ENCODE data around the gene INSR.

INSR gene

DNA sequence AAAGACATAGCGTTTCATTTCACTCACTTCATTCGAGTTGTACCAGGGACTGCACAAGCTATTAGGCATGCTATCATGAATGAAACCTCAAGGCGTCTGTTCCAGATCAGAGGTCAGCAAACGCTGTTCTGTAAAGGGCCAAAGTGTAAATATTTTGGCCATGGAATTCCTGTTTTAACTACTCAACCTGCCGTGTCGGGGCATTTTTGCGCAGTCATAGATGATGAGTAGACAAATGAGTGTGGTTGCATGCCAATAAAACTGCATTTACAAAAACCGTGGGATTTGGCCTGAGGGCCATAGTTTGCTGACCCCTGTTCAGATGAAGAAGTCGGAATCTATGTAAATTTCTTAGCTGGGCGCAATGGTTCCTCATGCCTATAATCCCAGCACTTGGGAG, 6.5 kb downstream of the INSR start:
- TF ChIP-seq, protein P1, sequence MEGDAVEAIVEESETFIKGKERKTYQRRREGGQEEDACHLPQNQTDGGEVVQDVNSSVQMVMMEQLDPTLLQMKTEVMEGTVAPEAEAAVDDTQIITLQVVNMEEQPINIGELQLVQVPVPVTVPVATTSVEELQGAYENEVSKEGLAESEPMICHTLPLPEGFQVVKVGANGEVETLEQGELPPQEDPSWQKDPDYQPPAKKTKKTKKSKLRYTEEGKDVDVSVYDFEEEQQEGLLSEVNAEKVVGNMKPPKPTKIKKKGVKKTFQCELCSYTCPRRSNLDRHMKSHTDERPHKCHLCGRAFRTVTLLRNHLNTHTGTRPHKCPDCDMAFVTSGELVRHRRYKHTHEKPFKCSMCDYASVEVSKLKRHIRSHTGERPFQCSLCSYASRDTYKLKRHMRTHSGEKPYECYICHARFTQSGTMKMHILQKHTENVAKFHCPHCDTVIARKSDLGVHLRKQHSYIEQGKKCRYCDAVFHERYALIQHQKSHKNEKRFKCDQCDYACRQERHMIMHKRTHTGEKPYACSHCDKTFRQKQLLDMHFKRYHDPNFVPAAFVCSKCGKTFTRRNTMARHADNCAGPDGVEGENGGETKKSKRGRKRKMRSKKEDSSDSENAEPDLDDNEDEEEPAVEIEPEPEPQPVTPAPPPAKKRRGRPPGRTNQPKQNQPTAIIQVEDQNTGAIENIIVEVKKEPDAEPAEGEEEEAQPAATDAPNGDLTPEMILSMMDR (conservative IDR thresholded peaks at IDR 0.05; ENCODE audit: low read depth, low read length), result no peak
- Histone ChIP-seq H3K9ac (no peak overlapping the region), H3K4me3 (IDR thresholded peaks at IDR 0.05; ENCODE audit: insufficient read depth, low read depth, low read length) (no peak overlapping the region), H4K20me1 (ENCODE audit: insufficient read depth) (no peaks in the 10 kb centered on the region), H3K4me1 (ENCODE audit: low read depth, poor library complexity, severe bottlenecking) (peaks cover 33% of the 10 kb centered on the region), H3K36me3 (ENCODE audit: insufficient read depth) (no peaks in the 10 kb centered on the region), H3K4me2 (no peak overlapping the region), H3K27me3 (ENCODE audit: insufficient read depth, low read depth) (no peaks in the 10 kb centered on the region), H2AFZ (ENCODE audit: low read depth) (no peak overlapping the region), H3K79me2 (ENCODE audit: insufficient read depth, low read depth) (peaks cover 87% of the 10 kb centered on the region), H3K27ac (no peak overlapping the region)

- Histone ChIP-seq H3K27me3 (ENCODE audit: insufficient read depth, low read depth) (no peaks in the 10 kb centered on the region), H2AFZ (ENCODE audit: low read depth) (no peak overlapping the region), H3K36me3 (ENCODE audit: insufficient read depth) (no peaks in the 10 kb centered on the region), H3K27ac (no peak overlapping the region), H3K4me2 (no peak overlapping the region), H4K20me1 (ENCODE audit: insufficient read depth) (no peaks in the 10 kb centered on the region), H3K4me3 (IDR thresholded peaks at IDR 0.05; ENCODE audit: insufficient read depth, low read depth, low read length) (no peak overlapping the region), H3K79me2 (ENCODE audit: insufficient read depth, low read depth) (peaks cover 47% of the 10 kb centered on the region), H3K4me1 (ENCODE audit: low read depth, poor library complexity, severe bottlenecking) (peaks cover 31% of the 10 kb centered on the region), H3K9ac (no peak overlapping the region)
- TF ChIP-seq, protein P1 (conservative IDR thresholded peaks at IDR 0.05; ENCODE audit: low read depth, low read length), result no peak
Observed at GRCh38 chr19:7280940-7281666, 13.1 kb downstream of the INSR start.

GRCh38 chr19:7272856-7273578, 21.2 kb downstream of the INSR start:
- Histone ChIP-seq H3K9ac (peak overlapping the region; percentile 11; the same call in 1 of the 2 replicates), H3K4me1 (ENCODE audit: low read depth, poor library complexity, severe bottlenecking) (peaks cover 41% of the 10 kb centered on the region)

DNA sequence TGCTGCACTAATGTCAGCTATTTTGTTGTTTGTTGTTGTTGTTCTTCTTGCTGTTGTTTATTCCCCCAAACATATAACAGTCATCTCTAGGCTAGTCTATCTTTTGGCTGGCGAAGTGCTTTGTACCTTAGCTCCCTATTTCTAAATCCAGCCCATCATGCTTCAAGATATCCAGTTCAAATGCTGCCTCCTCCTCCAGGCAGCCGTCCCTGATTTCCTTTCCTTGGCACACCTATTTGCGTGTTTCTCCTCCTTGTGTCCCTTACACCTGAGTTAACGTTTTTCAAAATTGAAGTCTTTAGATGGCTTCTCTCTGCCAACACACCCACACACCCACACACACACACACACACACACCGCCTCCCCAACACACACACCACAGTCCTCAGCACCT, 25.5 kb downstream of the INSR start:
- no peak overlapping the region for H2AFZ ChIP-seq (ENCODE audit: low read depth)
- H3K79me2 ChIP-seq (ENCODE audit: insufficient read depth, low read depth), result peaks cover 42% of the 10 kb centered on the region
- no peak overlapping the region for H3K4me3 ChIP-seq (IDR thresholded peaks at IDR 0.05; ENCODE audit: insufficient read depth, low read depth, low read length)
- no peak overlapping the region for H3K4me2 ChIP-seq
- no peak overlapping the region for H3K9ac ChIP-seq
- no peaks in the 10 kb centered on the region for H3K36me3 ChIP-seq (ENCODE audit: insufficient read depth)
- no peak overlapping the region for H3K27ac ChIP-seq
- peaks cover 32% of the 10 kb centered on the region for H3K4me1 ChIP-seq (ENCODE audit: low read depth, poor library complexity, severe bottlenecking)
- no peaks in the 10 kb centered on the region for H4K20me1 ChIP-seq (ENCODE audit: insufficient read depth)
- H3K27me3 ChIP-seq (ENCODE audit: insufficient read depth, low read depth), result no peaks in the 10 kb centered on the region
- TF ChIP-seq, protein P1 (conservative IDR thresholded peaks at IDR 0.05; ENCODE audit: low read depth, low read length), result no peak

More at GRCh38 chr19:7272856-7273578, 21.2 kb downstream of the INSR start:
- Histone ChIP-seq H3K79me2 (ENCODE audit: insufficient read depth, low read depth) (peaks cover 25% of the 10 kb centered on the region), H3K27me3 (ENCODE audit: insufficient read depth, low read depth) (no peaks in the 10 kb centered on the region), H2AFZ (ENCODE audit: low read depth) (no peak overlapping the region), H4K20me1 (ENCODE audit: insufficient read depth) (no peaks in the 10 kb centered on the region), H3K36me3 (ENCODE audit: insufficient read depth) (no peaks in the 10 kb centered on the region), H3K4me3 (IDR thresholded peaks at IDR 0.05; ENCODE audit: insufficient read depth, low read depth, low read length) (no peak overlapping the region), H3K27ac (peak overlapping the region; percentile 62), H3K4me2 (peak overlapping the region; percentile 79)
- TF ChIP-seq, protein P1 (conservative IDR thresholded peaks at IDR 0.05; ENCODE audit: low read depth, low read length), result no peak

Measured in KMS-11 (cell line).